Muscle of arm (tissue), 12 donors: ENCODE data around the gene GCK. TPM values are rescaled to one million over a fixed set of nuclear protein-coding genes. Genes with fewer than 3 reads are reported as not detected.

Source experiments
- DNase-seq: peaks from one replicate; pipeline ENCODE4 v3.0.0-alpha.2; 2013
- polyA plus RNA-seq, 12 donors: library from polyadenylated mRNA; unstranded; fragments of 120-200 nt; gene quantifications; one replicate each; pipeline ENCODE4 v1.2.1, GENCODE V29; 2013; ENCODE audit not compliant: insufficient read length in 12 of 12

The GCK gene
- polyA plus RNA-seq, 12 donors: 1.7 to 5.7 (median 3.8) TPM; not detected in 2

DNA sequence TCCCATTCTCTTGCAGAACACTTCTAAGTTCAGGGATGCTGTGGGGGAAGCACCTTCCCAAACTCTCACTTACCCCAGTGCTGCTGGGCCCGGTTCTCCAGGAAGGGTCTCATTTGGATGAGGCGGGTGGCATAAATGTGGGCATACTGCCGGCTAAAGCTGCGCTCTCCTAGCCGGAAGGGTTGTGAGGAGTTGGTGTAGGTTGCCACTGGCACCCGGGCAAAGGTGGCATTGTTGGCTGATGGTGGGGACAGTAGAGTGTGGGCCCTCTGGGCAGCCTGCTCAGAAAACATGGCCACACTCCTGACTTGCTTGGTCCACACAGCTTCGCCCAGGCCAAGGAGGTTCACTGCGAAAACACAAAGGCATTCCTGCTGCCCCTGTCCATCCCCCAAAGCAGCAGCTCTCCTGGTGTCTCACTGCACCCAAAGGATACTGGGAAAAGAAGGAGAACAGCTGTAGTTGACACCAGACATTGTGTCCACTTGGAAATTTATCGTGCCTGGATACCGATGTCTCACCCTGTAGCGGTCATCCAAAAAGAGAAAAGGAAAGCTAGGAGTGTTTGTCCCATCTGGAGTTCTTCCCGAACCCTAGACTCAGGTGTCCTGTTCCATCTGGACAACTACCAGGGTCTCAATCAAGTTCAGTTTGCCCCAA, 67.3 kb downstream of the GCK start:
- DNase-seq: no peak

DNA sequence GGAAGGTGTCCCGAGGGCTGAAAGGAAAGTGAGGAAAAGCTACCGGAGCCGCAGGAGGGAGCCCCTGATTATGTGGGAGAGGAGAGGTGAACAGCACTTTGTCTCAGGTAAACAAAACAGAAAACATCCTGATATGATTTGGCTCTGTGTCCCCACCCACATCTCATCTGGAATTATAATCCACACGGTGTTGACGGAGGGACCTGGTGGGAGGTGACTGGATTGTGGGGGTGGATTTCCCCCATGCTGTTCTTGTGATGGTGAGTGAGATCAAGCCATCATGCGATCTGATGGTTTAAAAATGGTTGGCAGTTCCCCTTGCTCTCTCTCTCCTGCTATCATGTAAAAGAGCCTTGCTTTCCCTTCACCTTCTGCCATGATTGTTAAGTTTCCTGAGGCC, 68.8 kb downstream of the GCK start:
- no peak for DNase-seq

DNA sequence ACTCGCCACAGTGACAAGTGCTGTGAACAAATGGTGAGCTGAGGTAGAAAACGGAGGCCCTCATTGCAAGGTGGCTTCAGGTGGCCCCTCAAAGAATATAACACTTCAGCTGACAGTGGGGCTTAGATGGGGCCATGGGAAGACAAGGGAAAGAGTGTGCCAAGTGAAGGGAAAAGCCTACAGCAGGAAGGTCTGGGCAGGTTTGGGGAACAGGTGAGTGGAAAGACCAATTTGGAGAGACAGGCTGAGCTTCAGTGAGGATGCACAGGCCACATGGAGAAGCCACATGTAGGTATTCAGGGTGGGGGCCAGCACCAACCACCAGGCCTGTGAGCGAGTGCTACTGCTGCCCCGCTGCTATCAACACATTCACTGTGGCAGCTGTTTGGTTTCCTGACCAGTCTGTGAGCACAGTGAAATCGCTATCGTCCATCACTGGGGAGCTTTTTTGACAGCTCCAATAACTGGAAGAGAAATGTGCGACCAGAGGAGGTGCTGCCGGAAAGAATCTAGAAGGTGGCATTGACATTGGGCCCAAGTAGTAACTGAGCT, 69.3 kb downstream of the GCK start:
- no peak for DNase-seq

DNA sequence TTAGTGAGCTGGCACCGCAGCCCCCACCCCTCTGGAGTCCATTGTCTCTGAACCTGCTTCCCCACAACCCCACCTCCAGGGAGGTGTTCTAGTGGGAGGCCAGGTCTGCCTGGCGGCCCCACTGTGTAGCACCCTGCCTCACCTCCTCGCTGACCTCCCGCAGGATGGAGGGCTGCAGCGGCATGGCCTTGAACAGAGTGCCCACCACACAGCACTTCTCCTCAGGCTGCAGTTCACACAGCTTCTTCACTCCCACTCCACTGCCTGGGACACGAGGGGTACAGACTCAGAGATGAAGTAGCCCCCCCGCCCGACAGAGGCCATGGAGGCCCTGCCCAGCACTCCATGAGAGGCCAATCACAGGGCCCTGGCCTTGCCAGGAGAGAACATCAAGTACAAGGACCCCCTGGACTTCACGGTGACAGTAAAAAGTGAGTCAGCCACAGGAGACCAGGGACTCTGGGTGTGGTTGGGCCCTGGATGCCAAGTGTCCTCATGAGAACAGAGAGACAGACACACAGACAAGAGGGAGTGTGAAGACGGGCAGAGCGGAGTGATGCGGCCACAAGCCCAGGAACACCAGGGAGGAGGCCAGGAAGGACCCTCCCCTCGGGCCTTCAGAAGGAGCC, 71.3 kb downstream of the GCK start:
- DNase-seq: no peak

DNA sequence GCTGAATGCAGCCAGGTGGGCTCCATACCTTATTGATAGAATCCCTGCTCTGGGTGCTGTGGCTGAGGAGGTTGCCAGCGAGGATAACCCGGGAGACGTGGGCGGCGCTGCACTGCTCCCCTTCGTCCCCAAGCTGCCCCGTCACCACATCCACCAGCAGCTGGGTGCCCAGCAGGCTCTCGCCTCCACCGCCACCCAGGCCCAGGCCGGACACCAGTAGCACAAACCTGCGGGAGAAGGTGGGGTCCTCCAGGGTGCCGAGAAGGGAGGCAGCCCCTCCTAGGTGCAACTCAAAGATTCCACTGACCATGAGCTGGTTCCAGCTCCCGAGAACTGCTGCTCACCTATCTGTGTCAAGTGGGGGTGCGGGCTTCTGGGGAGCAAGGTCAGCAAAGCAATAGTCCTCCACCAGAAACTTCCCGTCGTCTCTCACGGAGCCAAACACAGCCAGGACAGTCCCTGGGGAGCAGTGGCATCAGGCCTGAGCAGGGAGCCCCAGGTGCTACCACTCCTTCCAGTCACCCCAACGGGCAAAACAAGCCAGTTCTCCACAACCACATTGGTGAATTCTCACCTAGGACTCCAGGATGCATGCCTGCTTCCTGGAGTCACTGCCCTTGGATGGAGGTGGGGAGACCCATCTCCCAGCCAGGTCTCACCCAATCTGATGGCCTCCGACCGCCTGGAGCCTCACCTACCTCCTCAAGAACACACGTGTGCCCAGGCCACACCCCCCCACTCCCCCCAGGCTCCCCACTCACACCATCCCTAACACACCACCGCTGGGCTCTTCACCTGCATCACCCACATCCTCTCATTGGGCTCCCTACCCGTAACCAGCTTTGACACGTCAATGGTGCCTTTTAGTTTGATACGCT, 72.2 kb downstream of the GCK start:
- DNase-seq: no peak

DNA sequence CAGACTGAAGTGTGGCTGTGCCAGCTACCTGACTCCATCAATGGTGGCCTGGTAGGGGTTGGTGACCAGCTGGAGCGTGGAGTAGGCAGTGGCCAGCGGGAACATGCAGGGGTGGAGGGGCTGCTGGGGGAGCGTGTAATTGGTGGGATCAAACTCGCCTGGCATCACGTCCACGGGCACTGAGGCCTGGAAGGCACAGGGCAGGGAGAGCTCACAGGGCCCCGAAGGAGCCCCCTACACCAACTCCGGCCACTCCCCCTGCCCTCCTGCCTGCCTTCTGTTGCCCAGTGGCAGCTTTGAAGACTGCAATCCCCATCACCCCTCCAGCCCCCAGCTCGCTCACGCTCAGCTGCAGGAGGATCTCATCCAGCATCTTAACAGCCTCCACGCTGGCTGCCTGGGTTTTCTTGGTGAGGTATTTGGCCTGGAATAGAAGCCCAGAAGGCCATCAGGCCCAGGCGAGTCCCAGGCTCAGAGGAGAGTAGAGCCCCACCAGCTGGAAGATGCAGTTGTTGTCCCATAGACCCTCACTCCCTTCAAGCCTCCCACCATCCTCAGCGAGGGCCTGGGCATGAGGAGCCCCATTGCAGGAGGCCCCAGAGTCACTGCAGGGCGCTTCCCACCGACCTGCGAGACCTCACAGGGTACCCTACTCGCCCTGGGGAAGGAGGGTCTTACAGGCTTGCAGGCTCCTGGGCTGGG, 73.0 kb downstream of the GCK start:
- DNase-seq: no peak

DNA sequence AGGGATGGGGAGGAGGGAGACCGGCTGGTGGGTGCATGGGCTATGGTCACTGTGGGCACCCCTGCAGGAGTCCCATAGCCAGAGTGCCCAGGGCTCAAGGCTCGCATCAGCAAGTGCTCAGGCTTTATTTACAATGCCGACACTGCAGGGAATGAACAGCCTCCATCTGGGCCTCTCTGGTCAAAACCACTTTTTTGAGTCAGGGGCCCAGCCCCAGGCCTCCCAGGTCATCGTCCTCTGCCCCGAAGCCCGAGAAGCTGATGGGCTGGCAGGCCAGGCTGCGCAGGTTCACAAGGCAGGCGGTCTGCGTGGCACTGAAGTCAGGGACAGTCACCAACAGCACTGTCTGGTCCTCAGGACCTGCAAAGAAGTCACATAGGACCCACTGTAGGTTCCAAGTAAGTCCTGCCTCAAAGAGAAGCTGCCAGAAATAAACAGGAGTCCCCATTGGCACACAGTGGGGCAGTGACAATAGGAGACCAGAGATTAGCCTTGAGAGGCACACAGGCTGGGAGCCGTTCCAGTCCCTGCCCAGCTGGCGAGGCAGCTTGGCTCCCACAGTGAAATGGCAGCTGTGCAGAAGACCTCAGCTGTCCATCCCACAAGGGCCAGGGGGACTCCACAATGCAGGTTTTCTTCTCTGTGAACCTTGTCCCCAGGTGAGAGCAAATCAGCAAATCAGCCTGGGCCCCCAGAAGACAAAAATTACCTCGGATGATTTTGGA, 74.5 kb downstream of the GCK start:
- DNase-seq: no peak

DNA sequence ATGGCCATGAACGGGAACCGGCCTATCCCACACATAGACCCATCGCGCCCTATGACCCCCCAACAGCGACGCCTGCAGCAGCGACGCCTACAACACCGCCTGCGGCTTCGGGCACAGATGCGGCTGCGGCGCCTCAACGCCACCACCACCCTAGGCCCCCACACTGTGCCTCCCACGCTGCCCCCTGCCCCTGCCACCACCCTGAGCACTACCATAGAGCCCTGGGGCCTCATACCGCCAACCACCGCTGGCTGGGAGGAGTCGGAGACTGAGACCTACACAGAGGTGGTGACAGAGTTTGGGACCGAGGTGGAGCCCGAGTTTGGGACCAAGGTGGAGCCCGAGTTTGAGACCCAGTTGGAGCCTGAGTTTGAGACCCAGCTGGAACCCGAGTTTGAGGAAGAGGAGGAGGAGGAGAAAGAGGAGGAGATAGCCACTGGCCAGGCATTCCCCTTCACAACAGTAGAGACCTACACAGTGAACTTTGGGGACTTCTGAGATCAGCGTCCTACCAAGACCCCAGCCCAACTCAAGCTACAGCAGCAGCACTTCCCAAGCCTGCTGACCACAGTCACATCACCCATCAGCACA, 75.4 kb downstream of the GCK start:
- no peak for DNase-seq

DNA sequence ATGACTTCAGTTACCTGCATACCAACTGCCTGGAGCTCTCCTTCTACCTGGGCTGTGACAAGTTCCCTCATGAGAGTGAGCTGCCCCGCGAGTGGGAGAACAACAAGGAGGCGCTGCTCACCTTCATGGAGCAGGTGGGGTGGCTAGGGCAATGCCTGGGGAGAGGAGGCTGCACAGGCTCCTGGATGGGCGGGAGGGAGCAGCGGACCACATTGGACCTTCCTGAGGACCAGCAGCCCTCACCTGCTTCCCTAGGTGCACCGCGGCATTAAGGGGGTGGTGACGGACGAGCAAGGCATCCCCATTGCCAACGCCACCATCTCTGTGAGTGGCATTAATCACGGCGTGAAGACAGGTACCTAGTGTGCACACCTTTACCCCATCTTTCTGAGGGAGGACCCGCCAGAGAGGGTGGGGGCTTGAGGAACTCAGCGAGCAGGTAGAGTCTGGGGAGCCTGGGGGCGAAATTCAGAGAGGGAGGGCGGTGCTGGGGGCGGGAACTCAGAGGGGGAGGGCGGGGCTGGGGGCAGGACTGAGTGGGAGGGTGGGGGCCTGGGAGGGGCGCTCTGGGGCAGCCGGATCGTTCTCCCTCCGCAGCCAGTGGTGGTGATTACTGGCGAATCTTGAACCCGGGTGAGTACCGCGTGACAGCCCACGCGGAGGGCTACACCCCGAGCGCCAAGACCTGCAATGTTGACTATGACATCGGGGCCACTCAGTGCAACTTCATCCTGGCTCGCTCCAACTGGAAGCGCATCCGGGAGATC, 76.1 kb downstream of the GCK start:
- DNase-seq: no peak

DNA sequence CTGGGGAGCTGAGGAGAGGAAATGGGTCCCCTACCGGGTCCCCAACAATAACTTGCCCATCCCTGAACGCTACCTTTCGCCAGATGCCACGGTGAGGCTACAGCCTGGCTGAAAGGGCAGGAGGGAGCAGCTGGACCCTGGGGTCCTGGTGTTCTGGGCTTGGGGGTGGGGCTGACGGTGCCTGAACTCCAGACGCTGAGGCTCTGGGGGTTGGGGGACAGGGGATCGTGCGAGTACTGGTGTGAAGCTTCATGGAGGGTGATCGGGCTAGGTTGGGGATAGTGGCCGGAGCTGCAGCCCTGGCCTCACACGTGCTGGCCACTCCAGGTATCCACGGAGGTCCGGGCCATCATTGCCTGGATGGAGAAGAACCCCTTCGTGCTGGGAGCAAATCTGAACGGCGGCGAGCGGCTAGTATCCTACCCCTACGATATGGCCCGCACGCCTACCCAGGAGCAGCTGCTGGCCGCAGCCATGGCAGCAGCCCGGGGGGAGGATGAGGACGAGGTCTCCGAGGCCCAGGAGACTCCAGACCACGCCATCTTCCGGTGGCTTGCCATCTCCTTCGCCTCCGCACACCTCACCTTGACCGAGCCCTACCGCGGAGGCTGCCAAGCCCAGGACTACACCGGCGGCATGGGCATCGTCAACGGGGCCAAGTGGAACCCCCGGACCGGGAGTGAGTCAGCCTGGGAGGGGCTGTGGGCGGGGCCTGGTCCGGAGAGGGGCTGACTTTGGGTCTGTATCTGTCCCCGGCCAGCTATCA, 76.8 kb downstream of the GCK start:
- DNase-seq: no peak

DNA sequence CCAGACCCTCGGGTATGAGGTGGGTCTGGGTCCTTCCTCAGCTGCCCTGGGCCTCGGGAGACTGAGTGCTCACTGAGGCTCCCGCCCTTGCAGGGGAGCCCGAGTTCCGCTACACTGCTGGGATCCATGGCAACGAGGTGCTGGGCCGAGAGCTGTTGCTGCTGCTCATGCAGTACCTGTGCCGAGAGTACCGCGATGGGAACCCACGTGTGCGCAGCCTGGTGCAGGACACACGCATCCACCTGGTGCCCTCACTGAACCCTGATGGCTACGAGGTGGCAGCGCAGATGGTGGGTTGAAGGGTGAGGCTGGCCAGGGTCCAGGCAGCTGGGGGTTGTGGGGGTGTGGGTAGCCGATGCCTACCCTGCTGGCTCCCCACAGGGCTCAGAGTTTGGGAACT, 77.5 kb downstream of the GCK start:
- DNase-seq: no peak

DNA sequence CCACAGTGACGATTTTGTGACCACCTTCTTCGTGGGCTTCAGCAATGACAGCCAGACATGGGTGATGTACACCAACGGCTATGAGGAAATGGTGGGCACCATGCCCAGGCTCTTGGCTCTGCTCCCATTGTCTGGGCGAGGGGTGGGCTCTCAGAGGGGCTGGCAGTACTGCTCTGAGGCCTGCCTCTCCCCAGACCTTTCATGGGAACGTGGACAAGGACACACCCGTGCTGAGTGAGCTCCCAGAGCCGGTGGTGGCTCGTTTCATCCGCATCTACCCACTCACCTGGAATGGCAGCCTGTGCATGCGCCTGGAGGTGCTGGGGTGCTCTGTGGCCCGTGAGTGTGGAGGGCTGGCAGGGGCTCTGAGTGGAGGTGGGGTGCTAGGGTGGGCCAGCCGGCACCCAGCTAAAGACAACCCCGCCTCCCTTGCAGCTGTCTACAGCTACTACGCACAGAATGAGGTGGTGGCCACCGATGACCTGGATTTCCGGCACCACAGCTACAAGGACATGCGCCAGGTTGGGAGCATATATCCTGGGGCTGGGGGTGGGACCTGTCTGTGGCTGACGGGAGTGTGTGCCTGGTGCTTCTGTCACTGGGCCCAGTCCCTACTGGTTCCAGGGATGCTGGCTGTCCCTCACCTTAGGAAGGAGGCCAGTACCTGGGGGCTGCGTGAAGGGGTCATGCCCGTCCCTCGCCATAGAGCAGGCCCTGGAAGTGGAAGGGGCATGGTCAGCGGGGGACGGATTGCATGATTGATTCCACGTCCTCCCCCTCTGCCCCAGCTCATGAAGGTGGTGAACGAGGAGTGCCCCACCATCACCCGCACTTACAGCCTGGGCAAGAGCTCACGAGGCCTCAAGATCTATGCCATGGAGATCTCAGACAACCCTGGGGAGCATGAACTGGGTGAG, 78.3 kb downstream of the GCK start:
- no peak for DNase-seq

DNA sequence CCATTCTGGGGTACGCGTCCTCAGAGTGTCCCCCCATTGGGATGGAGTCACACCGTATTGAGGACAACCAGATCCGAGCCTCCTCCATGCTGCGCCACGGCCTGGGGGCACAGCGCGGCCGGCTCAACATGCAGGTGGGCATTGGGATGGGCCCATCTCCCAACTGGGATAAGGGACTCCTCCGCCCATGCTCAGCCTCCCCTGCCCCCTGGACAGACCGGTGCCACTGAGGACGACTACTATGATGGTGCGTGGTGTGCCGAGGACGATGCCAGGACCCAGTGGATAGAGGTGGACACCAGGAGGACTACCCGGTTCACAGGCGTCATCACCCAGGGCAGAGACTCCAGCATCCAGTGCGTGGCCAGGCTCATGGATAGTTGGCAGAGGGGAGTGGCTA, 79.2 kb downstream of the GCK start:
- DNase-seq: no peak

DNA sequence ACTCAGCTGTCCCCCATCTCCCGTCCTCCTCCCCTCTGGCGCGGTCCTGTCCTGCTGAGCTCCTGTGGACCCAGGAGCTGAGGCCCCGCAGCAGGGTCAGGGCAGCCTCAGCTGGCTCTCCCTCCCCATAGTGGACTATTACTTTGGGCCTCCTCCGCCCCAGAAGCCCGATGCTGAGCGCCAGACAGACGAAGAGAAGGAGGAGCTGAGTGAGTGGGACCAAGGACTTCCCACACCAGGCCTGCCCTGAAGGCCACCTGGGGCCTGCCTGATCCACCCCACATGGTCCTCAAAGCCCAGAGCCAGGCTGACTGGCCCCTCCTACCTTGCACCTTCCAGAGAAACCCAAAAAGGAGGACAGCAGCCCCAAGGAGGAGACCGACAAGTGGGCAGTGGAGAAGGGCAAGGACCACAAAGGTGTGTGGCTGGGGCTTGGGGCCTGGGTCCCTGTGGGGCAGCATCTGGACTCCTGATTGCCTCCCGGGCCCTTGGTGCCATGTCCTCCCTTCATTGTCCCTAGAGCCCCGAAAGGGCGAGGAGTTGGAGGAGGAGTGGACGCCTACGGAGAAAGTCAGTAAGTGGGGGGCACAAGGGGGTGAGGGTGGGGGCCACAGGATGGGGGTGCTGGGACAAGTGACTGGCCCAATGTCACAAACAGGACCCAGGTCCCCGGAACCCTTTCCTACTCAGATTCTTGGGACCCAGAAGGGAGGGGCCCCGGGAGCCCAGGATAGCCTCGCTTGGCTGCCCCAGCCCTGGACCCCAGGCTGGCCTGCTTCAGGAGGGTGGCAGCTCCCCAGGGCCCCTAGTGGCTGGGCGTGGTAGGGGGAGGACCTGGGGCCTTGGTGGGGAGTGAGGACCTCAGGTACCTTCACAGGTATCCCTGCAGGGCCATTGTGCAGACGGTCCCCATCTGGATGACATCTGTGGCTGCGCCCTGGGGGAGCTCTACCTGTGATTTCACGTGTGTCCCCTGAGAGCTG, 80.2 kb downstream of the GCK start:
- DNase-seq: no peak

DNA sequence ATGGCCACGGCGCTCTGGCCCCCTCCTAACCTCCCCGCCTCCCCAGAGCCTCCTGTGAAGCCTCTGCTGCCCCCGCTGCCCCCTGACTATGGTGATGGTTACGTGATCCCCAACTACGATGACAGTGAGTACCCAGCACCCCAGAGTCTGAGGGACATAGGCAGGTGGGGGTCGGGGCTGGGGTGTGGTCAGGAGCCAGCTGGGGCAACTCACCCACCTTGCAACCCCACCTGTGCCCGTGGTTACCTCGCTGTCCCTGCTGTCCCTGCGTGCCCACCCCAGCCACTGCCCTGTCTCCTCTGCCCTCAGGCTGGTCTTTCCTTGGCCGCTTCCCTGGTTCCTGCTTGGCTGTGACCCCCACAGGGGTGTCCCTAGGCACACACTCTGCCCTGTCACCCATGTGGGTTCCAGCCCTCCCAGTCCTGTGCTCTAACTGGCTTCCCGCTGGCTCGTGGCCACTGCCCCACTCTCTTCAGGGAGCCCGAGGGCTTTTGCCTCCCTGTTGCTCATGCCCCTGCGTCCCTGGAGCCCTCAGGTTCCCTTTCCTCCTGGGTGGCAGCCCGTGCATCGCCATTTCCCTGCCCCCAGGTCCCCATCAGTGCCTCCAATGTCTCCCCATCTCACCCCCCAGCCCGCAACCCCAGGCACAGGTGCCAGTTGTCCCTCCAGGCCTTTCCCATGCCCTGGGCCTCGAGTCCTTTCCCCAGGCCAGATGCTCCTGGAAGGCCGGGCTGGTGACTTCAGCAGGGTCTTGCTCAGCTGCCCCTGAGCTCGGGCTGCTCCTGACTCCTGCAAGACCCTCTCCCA, 81.1 kb downstream of the GCK start:
- no peak for DNase-seq
